GM19351 (cell line): ENCODE measurements around the gene TFPT.

ENCODE experiments used
- ATAC-seq: cut with Tn5 transposase; IDR thresholded peaks from one replicate; pipeline ENCODE4 v1.9.1; 2021; ENCODE audit warnings: mild to moderate bottlenecking, moderate library complexity; ENCODE audit not compliant: unreplicated experiment

TFPT gene

GRCh38 chr19:54081032-54081431, 34.4 kb downstream of the TFPT start, which contains the start of gene TARM1:
Gene TARM1 (minus strand): TSS chr19:54081365. CDS start chr19:54081340, 25 bp downstream.
- ATAC-seq: no peak

GRCh38 chr19:54077334-54077733, 38.1 kb downstream of the TFPT start:
- ATAC-seq: no peak

DNA sequence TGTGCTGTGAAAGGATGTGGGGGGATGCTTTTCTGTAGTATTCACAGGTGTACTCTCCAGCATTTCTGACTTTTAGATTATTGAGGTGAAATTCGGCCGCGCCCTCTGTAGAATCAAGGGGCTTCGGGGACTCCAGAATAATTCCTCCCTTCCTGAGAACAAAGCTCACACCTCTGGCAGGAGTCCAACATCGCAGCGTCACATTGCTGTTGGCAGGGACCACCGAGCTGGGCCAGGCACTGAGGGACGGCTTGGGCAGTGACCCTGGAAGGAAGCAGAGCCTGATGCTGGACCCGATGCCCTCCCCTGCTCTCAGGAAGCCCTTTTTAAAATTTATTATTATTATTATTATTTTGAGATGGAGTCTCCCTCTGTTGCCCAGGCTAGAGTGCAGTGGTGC, 40.6 kb downstream of the TFPT start:
- ATAC-seq: no peak

- ATAC-seq: no peak
Measured at GRCh38 chr19:54073829-54074228, 41.6 kb downstream of the TFPT start.

- ATAC-seq: no peak
Measured at GRCh38 chr19:54069470-54069869, 46.0 kb downstream of the TFPT start.

- no peak for ATAC-seq
Measured at GRCh38 chr19:54063350-54064116, 51.9 kb downstream of the TFPT start, which contains the start of gene VSTM1. Gene VSTM1 (minus strand): TSS chr19:54063897. CDS start chr19:54063777, 120 bp downstream.

DNA sequence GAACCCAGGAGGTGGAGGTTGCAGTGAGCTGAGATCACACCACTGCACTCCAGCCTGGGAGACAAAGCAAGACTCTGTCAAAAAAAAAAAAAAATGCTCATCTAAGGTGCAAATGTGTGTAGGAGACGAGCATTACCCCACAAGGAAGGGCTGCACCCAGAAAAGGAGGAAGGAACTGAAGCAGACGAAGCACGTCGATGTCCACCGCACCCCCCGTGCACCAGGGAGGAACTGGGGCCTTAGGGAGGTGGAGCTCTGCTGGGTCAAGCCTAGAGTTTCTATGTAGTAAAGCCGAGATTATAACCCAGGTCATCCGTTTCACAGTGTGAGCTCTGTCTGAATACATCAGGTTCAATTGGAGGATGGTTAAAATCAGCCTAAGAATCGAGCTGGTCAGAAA, 52.8 kb downstream of the TFPT start:
- ATAC-seq: no peak
